KMS-11 (cell line): Measurements from ENCODE around the gene MYO18A.

Experiments used
- H2AFZ ChIP-seq: fragments of 200-600 bp; sonication (generic); 2 replicates; pipeline ENCODE4 v1.6.1; 2016; ENCODE audit warnings: antibody characterized with exemption, mixed run types, low read depth
- H3K27ac ChIP-seq: fragments of 200-600 bp; sonication (generic); 2 replicates; pipeline ENCODE4 v1.6.1; 2016; ENCODE audit warnings: mild to moderate bottlenecking, mixed run types
- H3K27me3 ChIP-seq: fragments of 200-600 bp; sonication (generic); 2 replicates; pipeline ENCODE4 v1.6.1; 2017; ENCODE audit warnings: mild to moderate bottlenecking, low read depth, mixed run types, moderate library complexity; ENCODE audit not compliant: insufficient read depth
- H3K36me3 ChIP-seq: fragments of 200-600 bp; sonication (generic); 2 replicates; pipeline ENCODE4 v1.6.1; 2017; ENCODE audit warnings: mild to moderate bottlenecking, mixed run types; ENCODE audit not compliant: insufficient read depth
- H3K4me1 ChIP-seq: fragments of 200-600 bp; sonication (generic); 2 replicates; pipeline ENCODE4 v1.6.1; 2016; ENCODE audit warnings: mild to moderate bottlenecking, low read depth, mixed run types; ENCODE audit not compliant: poor library complexity, severe bottlenecking
- H3K4me2 ChIP-seq: fragments of 200-600 bp; sonication (generic); 2 replicates; pipeline ENCODE4 v1.7.0; 2016; ENCODE audit warnings: mild to moderate bottlenecking, mixed run types
- H3K4me3 ChIP-seq: fragments of 200-600 bp; sonication (generic); IDR thresholded peaks from 2 replicates; pipeline ENCODE4 v1.6.1; 2017; ENCODE audit warnings: low read depth, low read length, mixed read lengths; ENCODE audit not compliant: insufficient read depth
- H3K79me2 ChIP-seq: fragments of 200-600 bp; sonication (generic); 2 replicates; pipeline ENCODE4 v1.6.1; 2016; ENCODE audit warnings: low read depth, mixed run types; ENCODE audit not compliant: insufficient read depth
- H3K9ac ChIP-seq: fragments of 200-600 bp; sonication (generic); 2 replicates; pipeline ENCODE4 v1.6.1; 2016; ENCODE audit warnings: mild to moderate bottlenecking, mixed run types
- H4K20me1 ChIP-seq: fragments of 200-600 bp; sonication (generic); 2 replicates; pipeline ENCODE4 v1.6.1; 2016; ENCODE audit warnings: mild to moderate bottlenecking, mixed run types; ENCODE audit not compliant: insufficient read depth
- TF ChIP-seq, protein P1 (sequence below): fragments of 200-600 bp; sonication (generic); conservative IDR thresholded peaks from 2 replicates; pipeline ENCODE4 v1.6.1; 2017; ENCODE audit warnings: low read depth, mild to moderate bottlenecking, antibody characterized with exemption, low read length, moderate library complexity, mixed read lengths

The MYO18A gene

DNA sequence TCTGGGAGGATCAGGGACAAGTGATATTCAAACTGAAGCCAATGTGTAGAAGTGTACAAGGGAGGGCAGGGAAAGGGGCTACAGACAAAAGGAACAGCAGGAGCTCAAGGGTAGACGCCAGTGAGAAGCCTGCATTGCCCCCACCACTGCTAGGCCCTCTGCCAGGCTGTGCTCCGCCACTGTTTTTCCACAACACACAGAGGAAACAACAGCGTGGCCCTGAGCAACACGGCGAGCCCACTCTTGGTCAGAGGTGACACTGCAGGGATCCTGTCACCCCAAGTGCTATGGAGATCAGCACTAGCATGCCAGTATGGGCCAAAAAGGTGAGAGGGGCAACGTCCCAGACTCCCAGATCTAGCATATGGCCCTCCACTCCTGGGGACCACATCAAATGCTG, 23.4 kb downstream of the MYO18A start:
- Histone ChIP-seq H2AFZ (no peak overlapping the region), H3K4me1 (no peaks in the 10 kb centered on the region), H3K27me3 (no peaks in the 10 kb centered on the region), H3K79me2 (no peaks in the 10 kb centered on the region), H3K9ac (no peak overlapping the region), H3K4me2 (no peak overlapping the region), H3K4me3 (no peak overlapping the region), H3K27ac (no peak overlapping the region), H4K20me1 (no peaks in the 10 kb centered on the region), H3K36me3 (no peaks in the 10 kb centered on the region)
- TF ChIP-seq, protein P1, sequence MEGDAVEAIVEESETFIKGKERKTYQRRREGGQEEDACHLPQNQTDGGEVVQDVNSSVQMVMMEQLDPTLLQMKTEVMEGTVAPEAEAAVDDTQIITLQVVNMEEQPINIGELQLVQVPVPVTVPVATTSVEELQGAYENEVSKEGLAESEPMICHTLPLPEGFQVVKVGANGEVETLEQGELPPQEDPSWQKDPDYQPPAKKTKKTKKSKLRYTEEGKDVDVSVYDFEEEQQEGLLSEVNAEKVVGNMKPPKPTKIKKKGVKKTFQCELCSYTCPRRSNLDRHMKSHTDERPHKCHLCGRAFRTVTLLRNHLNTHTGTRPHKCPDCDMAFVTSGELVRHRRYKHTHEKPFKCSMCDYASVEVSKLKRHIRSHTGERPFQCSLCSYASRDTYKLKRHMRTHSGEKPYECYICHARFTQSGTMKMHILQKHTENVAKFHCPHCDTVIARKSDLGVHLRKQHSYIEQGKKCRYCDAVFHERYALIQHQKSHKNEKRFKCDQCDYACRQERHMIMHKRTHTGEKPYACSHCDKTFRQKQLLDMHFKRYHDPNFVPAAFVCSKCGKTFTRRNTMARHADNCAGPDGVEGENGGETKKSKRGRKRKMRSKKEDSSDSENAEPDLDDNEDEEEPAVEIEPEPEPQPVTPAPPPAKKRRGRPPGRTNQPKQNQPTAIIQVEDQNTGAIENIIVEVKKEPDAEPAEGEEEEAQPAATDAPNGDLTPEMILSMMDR, result no peak

DNA sequence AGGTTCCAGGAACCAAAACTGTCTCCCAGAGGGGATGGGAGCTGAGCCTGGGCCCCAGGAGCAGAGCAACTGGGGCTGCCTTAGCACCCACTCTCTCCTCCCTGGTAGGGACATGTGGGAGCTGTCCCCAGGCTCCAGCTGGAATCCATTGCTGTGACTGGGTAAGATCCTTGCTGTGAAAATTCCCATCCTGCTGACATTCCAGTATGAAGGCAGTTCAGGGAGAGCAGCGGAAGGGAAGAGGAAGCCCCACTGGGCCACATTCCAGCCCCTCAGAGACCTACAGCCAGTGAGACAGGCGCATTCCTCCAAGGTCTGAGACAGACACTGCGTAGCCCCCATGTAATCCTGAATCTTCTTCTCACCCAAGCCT, 24.2 kb downstream of the MYO18A start:
- no peaks in the 10 kb centered on the region for H4K20me1 ChIP-seq
- H3K79me2 ChIP-seq, result no peaks in the 10 kb centered on the region

DNA sequence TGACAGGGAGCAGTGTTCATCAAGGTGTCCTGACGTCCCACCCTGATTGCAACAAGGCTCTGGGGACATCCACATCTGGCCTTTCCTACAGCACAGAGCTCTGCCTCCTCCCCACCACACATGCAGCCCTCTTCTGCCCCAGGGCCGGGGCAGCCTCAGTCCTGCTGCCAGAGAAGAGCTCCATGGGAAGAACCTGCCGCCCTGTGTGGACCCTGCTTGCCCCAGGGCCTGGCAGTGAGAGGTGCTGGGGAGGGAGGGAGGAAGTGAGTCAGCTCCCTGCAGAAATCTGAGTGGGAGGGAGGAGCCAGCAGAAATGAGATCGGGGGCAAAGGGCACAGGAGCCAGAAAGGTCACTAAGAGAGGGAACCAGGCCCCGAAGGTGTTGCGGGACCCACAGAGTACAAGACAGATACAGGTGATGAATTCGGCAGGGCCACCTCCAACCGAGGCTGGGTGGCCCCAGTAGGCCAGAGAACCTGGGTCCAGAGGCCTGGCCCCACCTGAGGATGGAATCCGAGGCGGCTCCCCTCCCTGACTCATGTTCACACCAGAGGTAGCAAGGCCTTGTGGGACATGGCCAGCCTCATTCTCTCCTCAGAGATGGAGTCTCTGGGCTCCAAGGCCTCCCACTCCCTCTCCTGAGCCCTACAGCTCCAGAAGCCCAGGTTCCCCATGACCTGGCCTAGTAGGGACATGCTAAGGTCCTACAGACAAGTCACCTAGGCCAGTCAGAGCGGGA, 24.8 kb downstream of the MYO18A start:
- Histone ChIP-seq H3K4me2 (no peak overlapping the region), H3K9ac (no peak overlapping the region), H3K27me3 (no peaks in the 10 kb centered on the region), H3K4me3 (no peak overlapping the region), H2AFZ (no peak overlapping the region), H4K20me1 (no peaks in the 10 kb centered on the region), H3K27ac (no peak overlapping the region), H3K79me2 (no peaks in the 10 kb centered on the region), H3K36me3 (no peaks in the 10 kb centered on the region), H3K4me1 (no peaks in the 10 kb centered on the region)
- TF ChIP-seq, protein P1, result no peak

More for the DNA sequence above, 24.2 kb downstream of the MYO18A start:
- no peak overlapping the region for H2AFZ ChIP-seq
- H3K9ac ChIP-seq, result no peak overlapping the region
- H3K4me3 ChIP-seq, result no peak overlapping the region
- TF ChIP-seq, protein P1, result no peak
- H3K36me3 ChIP-seq, result no peaks in the 10 kb centered on the region
- no peaks in the 10 kb centered on the region for H3K4me1 ChIP-seq
- H3K27me3 ChIP-seq, result no peaks in the 10 kb centered on the region
- H3K4me2 ChIP-seq, result no peak overlapping the region
- H3K27ac ChIP-seq, result no peak overlapping the region

DNA sequence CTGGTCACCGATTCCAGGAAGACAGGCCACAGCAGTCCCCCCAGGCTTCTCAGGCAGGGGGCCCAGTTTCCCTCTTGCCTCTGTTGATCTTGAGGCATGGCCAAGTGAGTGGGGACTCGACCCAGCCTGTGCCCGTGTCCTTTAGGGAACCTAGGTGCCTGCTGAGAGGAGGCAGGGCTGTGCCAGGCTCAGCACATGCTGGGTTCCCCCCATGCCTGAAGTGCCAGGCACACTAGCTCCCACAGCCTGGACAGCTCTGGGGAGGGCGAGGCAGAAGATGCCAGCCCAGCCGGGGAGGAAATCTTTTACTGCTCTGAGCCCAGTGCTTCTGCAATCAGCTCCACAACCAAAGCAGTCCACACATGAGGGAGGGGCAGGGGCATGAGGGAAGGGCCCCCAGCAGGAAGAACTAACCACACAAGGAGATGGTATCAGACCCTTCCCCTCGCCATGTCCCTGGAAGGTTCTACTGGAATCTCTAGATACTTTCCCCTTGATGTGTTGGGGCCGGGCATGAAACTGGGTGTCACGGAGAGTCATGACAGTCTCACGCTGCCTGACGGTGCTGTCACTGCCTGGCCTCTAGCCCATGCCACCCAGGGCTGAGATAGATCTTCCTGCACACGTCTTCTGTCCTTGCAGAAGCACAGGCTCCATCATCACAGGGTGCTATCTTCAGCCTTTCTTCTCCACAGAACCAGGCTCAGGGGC, 25.5 kb downstream of the MYO18A start:
- Histone ChIP-seq H3K27ac (no peak overlapping the region), H3K4me3 (no peak overlapping the region), H4K20me1 (no peaks in the 10 kb centered on the region), H3K79me2 (no peaks in the 10 kb centered on the region), H3K27me3 (no peaks in the 10 kb centered on the region), H3K9ac (no peak overlapping the region), H2AFZ (no peak overlapping the region), H3K4me1 (peaks cover under 1% of the 10 kb centered on the region), H3K4me2 (no peak overlapping the region), H3K36me3 (no peaks in the 10 kb centered on the region)
- TF ChIP-seq, protein P1, result no peak
